GM15510 (cell line): ENCODE results near the gene PRLHR.

Source experiments
- POLR2A ChIP-seq: IDR thresholded peaks from 3 replicates; pipeline ENCODE4 v1.6.1; 2011; ENCODE audit warnings: borderline replicate concordance; ENCODE audit not compliant: insufficient read length; ENCODE audit errors: extremely low read depth

The PRLHR gene

GRCh38 chr10:118595598-118596425 lies at the start of gene PRLHR:
Gene PRLHR, minus strand, starts transcription at chr10:118595648. Its CDS starts 404 bp downstream, at chr10:118595244.
- no peak for TF ChIP-seq POLR2A

- no peak for TF ChIP-seq POLR2A
Observed at GRCh38 chr10:118642228-118642627, 46.8 kb upstream of the PRLHR start.

DNA sequence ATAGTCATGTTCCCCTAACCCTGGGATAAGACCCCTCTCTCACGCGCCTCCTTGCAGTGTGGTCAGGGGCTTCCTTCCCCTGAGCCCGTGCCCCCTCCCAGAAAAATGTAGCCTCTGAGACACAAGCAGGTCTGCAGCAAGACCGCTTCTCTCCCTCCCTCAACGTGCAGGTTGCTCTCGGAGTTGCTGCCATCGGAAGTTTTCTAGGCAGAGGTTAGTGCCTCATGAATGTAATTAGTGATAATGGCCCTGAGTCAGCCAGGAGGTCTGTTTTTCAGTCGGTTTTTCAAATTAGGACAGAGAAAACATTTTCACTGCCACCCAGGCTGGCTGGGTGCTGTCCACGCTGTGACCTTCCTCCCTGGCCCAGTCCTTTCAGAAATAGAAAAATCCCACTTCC lies 43.2 kb upstream of the PRLHR start:
- no peak for TF ChIP-seq POLR2A

DNA sequence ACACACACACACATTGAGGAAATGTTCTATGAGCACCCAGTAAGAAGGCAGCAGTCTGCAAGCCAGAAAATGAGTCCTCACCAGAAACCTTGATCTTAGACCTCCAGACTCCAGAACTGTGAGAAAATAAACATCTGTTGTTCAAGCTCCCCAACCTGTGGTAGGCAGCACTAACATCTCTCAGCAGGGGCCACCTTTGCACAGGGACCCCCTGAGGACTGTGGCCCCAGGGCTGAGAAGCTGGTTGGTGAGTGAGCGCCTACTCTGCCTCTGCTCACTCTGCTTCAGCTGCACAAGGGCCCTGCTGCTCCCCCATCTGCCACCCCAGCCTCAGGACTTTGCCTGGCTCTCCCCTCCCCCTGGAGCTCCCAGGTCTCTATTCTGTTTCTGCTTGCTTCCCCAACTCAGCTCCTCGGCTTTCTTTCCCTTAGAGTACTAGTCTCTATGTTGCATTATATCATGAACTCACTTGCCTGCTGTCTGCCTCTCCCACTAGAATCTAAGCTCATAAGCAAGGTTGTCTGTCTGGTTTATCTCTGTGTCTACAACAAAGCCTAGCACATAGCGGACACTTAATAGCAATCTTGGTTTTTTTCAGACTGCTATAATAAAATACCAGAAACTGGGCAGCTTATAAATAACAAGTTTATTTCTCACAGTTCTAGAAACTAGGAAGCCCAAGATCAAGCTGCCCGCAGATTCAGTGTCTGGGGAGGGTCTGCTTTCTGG lies 40.4 kb upstream of the PRLHR start:
- TF ChIP-seq POLR2A = no peak

DNA sequence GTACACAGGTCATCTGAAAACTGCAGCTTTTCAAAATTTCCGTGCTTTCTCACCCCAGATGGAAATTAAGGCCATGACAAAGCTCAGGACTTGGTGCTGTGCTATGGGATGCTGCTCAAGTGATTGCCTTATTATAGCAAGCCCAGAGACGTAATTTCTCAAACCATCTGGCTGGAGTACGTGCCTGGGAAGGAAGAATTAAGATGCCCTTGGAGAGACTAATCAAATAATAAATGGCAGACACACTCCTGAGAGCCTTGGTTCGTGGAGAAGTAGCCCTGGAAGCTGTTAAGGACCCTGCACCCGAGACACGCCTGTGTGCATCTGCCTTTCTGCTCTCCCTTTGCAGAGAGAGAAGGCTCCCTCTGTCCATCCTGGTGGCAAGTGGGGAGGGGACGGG lies 38.3 kb upstream of the PRLHR start:
- TF ChIP-seq POLR2A = no peak

DNA sequence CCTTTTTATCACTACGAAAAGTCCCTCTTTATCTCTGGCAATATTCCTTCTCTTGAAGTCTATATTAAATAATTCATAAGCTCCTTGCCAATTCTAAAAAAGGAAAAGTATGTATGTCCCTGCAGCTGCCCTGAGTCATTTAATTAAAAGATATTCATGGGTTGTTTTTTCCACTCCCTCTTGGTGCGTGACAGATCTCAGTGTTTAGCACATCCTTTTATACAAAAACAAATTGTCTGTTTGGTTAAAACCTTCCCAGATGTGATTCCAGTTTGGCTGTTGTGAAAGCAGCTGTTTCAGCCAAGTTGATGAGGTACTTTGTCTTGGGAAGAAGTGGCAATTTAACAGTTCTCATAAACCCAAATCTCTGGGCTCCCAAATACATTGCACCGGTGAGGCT lies 33.8 kb upstream of the PRLHR start:
- TF ChIP-seq POLR2A = no peak

GRCh38 chr10:118628397-118628796 lies 32.9 kb upstream of the PRLHR start:
- TF ChIP-seq POLR2A = no peak

DNA sequence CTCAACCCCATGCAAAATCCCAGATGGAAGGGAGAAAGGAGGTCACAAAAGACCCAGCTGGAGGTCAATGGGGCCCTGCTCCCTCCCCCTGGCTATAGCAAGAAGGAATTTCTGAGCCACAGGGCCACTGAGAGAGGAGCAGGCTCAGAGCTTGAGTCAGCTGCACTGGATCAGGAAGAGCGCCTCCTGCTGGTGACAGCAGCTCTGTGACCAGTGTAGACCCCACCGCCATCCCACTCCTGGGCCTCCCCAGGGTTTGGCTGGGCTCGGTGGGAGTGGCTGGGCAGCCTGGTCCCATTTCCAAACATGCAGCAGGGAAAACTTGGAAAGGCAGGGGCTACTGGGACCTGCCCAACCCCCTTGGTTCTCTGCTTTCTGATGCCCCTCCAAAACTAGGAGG lies 31.5 kb upstream of the PRLHR start:
- TF ChIP-seq POLR2A = no peak

DNA sequence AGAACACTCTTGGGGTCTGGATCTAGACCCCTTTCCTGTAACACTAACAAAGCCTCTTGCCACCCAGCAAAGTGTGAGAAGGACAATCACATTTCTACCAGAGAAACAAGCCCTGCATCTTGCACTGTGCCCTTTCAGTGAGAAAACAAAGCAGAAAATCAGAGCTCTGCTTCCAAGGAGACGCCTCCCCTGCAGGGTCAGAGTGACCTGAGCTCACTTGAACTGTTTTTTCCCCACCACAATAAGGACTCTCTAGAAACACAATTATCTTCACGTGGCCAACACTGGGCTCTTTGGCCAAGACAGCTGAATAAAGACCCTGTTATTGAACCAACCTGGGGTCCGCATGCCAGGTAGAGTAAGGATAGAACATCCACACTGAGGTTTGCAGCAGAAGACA lies 30.1 kb upstream of the PRLHR start:
- no peak for TF ChIP-seq POLR2A

DNA sequence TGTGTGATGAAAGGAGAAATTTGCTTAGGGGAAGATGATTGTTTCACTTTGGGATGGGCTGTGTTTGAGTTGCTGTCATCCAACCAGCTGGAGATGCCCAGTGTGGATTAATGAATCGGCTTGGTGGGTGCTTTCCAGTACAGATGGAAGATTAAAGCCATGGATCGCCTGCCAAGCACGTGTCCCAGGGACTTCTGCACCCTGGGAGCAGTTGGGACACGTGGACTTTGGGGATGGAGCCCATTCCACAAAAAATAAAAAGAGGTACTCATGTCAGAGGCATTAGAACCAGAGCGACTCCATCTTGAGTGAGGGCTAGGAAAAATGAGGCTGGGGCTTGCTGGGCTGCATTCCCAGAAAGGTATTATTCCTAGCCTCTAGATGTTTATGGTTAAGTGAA lies 29.3 kb upstream of the PRLHR start:
- TF ChIP-seq POLR2A = no peak

DNA sequence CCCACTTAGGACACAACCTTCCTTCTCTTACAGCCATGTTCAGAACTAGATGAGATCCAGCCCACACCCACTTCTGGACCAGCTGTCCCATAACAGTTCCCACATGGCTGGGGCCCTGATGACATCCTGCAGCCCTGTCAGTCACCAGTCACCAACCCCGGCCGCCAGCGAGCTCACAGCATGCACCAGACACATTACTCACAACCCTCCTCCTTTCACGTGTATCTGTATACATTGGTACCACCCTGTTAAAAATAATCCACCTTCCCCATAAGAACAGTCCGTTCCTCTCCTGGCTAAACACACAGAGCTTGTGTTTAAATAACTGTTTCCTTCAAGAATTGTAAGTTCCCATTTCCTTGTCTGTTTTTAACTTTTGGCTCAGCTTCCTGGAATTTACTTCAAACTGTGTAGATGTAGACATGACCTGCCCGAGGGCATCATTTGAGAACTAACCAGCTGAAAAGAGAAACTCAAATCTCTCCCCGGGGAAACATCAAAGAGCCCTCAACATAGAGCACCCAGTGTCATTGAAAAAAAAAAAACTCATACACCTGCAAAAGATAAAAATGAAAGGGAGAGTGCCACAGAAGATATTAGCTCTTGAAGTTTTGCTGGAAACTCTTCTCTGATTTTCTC lies 26.0 kb upstream of the PRLHR start:
- TF ChIP-seq POLR2A = no peak

GRCh38 chr10:118610577-118610976 lies 15.1 kb upstream of the PRLHR start:
- TF ChIP-seq POLR2A = no peak

DNA sequence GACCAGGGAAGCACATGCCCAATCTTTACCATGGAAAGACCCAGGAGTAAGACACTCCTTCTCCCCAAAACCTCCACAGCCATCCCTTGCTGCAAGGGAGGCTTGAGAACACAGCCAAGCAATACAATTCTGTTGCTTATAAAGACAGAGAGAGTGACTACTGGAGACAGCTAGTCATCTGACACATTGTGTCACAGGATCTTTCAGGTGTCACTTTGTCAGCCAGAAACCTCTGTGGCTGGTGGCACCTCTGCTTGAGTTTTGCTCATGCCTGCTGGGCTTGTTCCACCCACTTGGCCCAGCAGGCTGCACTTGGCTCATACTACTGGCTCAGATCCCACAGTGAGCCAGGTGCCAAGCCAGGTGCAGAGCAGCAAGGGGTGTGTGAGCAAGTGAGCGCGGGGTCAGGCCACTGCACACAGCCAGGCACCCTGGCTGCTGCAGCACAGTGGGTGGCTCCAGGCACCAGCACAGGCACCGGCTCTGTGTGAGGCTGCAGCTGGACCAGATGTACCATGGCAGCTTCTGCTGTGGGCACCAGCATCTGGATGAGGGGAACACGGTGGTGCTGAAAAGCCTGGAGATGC lies 12.4 kb upstream of the PRLHR start:
- TF ChIP-seq POLR2A = no peak

DNA sequence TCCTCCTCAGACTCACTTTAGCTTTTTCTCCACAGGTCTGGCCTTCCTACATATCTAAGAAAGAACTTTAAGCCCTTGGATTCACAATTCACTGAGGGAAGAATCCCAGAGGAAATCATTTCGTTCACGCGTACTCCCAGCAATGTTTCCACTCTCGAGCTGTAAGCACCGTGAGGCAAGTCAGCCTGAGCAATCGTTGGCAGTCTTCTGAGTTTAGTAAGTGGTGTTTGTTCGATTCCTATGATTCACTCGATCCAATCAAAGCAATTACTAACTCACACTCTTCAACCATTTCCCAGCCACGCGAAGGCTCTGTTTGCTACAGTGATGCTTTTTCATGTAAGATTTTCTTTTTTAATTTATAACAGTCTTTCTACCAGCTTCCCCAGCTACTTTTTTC lies 10.2 kb upstream of the PRLHR start:
- no peak for TF ChIP-seq POLR2A
